H1 (cell line): Measurements from ENCODE around the gene CDKN2A.

Experiments used
- BCL11A ChIP-seq, 2 experiments: IDR thresholded peaks; one replicate each; pipeline ENCODE4 v1.6.1; 2011; ENCODE audit warnings: low read depth in 2 of 2, low read length in 2 of 2, mild to moderate bottlenecking in 2 of 2
- NRF1 ChIP-seq: IDR thresholded peaks from 2 replicates; pipeline ENCODE4 v1.6.1; 2011; ENCODE audit warnings: mild to moderate bottlenecking, low read depth, low read length, improper control_type of control experiment
- SIN3A ChIP-seq, 2 experiments: IDR thresholded peaks in 1 of 2; conservative IDR thresholded peaks in 1 of 2; 2 replicates each; pipeline ENCODE4 v1.6.1; 2011 to 2012; ENCODE audit warnings: low read length in 2 of 2, improper control_type of control experiment in 1 of 2, low read depth in 1 of 2, mild to moderate bottlenecking in 1 of 2

GRCh38 chr9:22009506-22009867, 15.3 kb upstream of the CDKN2A start:
- TF ChIP-seq BCL11A (IDR thresholded peaks at IDR 0.05; ENCODE audit: low read depth in 2 of 2, low read length in 2 of 2) (no peak), NRF1 (no peak), SIN3A (conservative IDR thresholded peaks at IDR 0.05 in 1 of 2, IDR thresholded peaks at IDR 0.05 in 1 of 2; ENCODE audit: low read depth in 1 of 2, low read length in 2 of 2) (no peak)
